Retinal pigment epithelial cell (primary cell): ENCODE results near the gene PCDH12.

ENCODE experiments used
- DNase-seq: peaks from one replicate; pipeline ENCODE4 v3.0.0-alpha.2; 2010; ENCODE audit warnings: low read depth
- H3K4me3 ChIP-seq: 2 replicates; pipeline ENCODE4 v1.5.1; 2011; ENCODE audit warnings: mild to moderate bottlenecking, low read length, control low read depth, moderate library complexity
- TF ChIP-seq, protein P1 (sequence below): conservative IDR thresholded peaks from 2 replicates; pipeline ENCODE4 v1.5.1; 2011; ENCODE audit warnings: low read depth, low read length, control low read depth, inconsistent platforms

Gene PCDH12

DNA sequence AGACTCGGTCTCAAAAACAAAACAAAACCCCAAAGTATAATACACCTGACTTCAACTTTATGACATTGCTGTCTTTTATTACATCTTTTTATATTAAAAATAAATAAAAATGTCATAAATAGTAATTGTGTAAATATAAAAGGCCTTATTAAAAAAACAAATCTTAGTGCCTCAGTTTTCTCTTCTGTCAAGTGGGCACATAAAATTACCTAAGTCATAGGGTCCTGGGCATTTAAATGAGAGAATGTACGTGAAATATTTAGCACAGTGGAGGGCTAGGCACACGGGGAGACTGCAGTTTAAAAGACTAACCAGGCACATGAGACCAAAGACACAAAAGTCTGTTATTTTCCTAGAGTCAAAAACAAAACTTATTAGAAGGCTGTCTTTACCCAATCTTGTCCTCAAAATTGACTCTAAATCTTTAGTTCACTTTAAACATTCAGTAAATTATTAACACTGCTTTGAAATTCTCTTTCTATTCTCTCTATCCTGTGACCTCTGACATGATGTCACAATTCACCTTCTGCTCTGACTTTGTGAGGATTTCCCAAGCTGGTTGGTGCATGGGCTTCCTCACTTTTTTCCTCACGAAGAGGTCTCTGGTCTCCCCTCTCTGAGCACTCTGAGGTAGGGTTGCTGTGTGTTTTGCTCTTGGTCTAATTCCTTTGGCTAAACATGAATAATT, 8.4 kb upstream of the PCDH12 start:
- no peak overlapping the region for H3K4me3 ChIP-seq
- TF ChIP-seq, protein P1, sequence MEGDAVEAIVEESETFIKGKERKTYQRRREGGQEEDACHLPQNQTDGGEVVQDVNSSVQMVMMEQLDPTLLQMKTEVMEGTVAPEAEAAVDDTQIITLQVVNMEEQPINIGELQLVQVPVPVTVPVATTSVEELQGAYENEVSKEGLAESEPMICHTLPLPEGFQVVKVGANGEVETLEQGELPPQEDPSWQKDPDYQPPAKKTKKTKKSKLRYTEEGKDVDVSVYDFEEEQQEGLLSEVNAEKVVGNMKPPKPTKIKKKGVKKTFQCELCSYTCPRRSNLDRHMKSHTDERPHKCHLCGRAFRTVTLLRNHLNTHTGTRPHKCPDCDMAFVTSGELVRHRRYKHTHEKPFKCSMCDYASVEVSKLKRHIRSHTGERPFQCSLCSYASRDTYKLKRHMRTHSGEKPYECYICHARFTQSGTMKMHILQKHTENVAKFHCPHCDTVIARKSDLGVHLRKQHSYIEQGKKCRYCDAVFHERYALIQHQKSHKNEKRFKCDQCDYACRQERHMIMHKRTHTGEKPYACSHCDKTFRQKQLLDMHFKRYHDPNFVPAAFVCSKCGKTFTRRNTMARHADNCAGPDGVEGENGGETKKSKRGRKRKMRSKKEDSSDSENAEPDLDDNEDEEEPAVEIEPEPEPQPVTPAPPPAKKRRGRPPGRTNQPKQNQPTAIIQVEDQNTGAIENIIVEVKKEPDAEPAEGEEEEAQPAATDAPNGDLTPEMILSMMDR: no peak
- DNase-seq: no peak

DNA sequence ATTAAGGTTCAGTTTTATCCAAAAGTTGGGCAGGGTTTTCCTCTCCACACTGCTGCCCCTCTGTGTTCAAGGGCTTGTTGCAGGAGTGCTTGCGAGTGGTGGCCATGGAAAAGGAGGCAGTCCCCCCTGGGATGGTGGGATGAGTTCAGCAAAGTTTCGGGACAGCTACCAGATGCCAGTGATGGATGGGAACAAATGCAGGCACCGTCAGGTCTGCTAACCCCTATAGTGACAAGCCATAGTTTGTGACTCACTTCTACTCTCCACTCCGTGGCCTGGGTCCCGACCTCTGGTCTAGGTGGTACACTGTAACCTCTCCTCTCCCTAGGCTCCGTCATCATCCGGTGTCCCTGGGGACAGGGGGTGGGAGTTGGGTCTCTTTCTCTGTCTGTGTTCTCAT, 7.1 kb upstream of the PCDH12 start:
- DNase-seq: no peak
- H3K4me3 ChIP-seq: no peak overlapping the region
- TF ChIP-seq, protein P1: no peak

DNA sequence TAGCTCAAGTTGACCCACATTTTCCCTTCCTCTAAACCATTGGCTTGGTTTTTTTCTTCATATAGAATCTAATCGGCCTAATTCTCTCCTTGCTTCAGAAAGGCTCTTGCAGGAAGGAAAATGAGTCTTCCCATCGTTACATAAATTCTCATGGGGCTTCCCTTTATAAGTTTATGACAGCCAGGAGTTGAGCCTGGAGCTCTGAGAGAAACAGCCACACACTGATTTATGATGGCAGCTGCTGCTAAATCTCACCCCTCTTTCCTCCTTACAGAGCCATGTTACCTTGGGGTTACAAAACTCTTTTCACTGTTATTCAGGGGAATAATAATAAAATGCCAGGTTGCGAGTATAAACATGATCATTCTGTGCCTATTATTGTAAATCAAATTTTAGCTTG, 5.7 kb upstream of the PCDH12 start:
- DNase-seq: no peak
- TF ChIP-seq, protein P1: no peak
- H3K4me3 ChIP-seq: no peak overlapping the region

DNA sequence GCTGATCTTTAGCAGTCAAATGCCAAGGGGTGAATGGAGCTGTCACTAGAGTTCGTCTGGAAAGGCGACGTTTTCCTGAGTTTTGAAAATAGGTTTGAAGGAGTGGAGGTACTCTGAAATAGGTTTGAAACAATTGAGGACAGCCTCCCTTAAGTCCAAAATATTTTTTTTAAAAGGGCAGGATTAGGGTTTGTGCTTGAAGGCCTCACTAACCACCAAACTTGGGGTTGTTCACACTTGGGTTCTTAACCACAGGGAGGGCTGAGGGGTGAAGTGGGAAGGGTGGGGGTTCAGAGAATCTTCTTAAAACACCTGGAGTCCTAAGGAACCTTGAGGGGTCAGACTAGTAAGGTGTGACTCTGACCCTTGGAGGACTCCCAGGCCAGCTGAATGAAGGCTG, 3.5 kb upstream of the PCDH12 start:
- no peak for DNase-seq
- no peak overlapping the region for H3K4me3 ChIP-seq
- TF ChIP-seq, protein P1: no peak

DNA sequence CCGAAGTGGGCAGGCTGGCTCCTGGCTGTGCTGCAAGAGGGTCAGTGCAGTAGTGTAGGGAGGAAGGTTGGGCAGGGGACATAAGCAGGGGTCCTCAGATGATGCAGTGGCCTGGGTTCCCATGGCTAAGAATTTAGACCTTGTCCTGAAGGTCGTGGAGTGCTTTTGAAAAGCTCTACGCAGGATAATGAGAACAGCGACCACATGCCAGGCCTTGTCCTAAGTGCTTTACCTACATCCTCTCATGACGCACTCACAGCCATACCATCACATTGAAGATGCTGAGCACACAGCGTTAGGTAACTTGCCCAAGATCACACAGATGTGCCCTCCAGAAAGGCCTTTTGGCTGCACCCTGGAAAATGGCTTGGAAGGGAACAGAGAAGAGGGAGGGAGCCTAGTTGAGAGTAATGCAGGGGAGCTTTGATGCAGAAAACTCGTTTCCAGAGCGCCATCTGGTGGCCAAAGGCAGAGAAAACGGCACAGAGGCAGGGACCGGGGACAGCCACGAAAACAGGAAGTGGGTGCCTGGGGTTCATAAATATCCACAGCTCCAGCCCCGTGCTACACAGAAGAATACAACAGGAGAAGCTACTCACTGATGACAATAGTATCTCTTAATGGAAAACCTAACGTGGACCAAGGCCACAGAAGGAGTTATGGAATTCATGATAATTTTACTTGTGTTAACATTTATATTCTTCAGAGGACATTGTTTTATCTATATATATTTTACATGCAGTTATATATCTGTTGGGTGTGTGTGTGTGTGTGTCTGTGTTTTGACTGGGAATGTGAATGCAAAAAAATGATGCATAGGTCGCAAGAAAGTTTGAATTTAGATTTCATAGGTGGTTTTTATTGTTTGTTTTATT, 2.7 kb upstream of the PCDH12 start:
- TF ChIP-seq, protein P1: peak; percentile 88
- no peak overlapping the region for H3K4me3 ChIP-seq
- DNase-seq: no peak

DNA sequence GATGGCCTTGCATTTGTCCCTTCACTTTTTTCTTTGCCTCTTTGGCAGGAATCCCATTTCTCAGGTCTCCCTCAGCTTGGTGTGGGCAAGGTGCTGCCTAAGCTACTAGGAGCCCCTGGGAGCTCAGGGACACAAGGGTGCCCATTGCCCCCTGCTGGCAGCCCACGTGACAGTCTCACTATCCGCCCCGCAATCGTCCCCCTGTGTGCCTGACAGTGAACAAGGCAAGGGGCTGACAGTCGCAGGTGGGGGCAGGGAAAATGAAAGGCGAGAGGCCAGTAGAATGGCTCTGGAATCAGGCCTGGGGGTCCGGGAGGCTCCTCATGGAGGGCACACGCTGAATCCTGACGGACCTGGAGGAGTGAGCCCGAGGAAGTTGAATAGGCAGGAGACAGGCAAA, 2.0 kb upstream of the PCDH12 start:
- TF ChIP-seq, protein P1: peak; percentile 53
- no peak overlapping the region for H3K4me3 ChIP-seq
- no peak for DNase-seq
